ENCODE data around the gene LARP6. TPM values are rescaled to one million over a fixed set of nuclear protein-coding genes. Genes with fewer than 3 reads are reported as not detected.

The LARP6 gene
- total RNA-seq, 1 donor from 2014 or later = 37.8 TPM

Other genes with a start within 250 kb of the LARP6 start
- 78.0 TPM for gene UACA, start 90.6 kb downstream of the LARP6 start, total RNA-seq
- gene THAP10, start 38.3 kb upstream of the LARP6 start, total RNA-seq = 3.5 TPM
- gene LRRC49, start 38.7 kb upstream of the LARP6 start, total RNA-seq = 83.2 TPM

All from cardiac septum (tissue), 1 donor.